MCF 10A (cell line): Measurements from ENCODE around the gene RBBP5. TPM values are rescaled to one million over a fixed set of nuclear protein-coding genes. Genes with fewer than 3 reads are reported as not detected.

ENCODE experiments used
- BruUV-seq: library from RNA; stranded (reverse); fragments of 400-500 nt; replicated peaks from 2 replicates; lab custom pipeline; 2021; lab: Mats Ljungman, UMichigan
- CTCF ChIA-PET: fragments of 300-600 bp; sonication (Branson Sonifier 250); formaldehyde crosslinking; extraction: SDS; loops from one replicate; lab custom pipeline; 2021; ENCODE audit warnings: antibody characterized with exemption, inconsistent platforms; lab: Yijun Ruan, JAX
- POLR2A ChIA-PET: fragments of 300-600, 350-650 bp; sonication (Branson Sonifier 250); formaldehyde crosslinking; extraction: SDS; loops from one replicate; lab custom pipeline; 2020; ENCODE audit warnings: antibody characterized with exemption, inconsistent platforms; lab: Yijun Ruan, JAX
- DNase-seq: peaks from one replicate; pipeline ENCODE4 v3.0.0-alpha.2; 2018; ENCODE audit not compliant: unreplicated experiment
- H3K27ac Mint-ChIP-seq: one replicate; pipeline ENCODE4 v1.8.0; 2022; ENCODE audit warnings: mild to moderate bottlenecking, low read depth, mixed read lengths; ENCODE audit not compliant: unreplicated experiment
- H3K27me3 Mint-ChIP-seq: one replicate; pipeline ENCODE4 v1.8.0; 2022; ENCODE audit warnings: mixed read lengths; ENCODE audit not compliant: insufficient read depth, unreplicated experiment
- H3K36me3 Mint-ChIP-seq: one replicate; pipeline ENCODE4 v1.8.0; 2022; ENCODE audit warnings: mild to moderate bottlenecking, moderate library complexity, mixed read lengths; ENCODE audit not compliant: insufficient read depth, unreplicated experiment
- H3K4me1 Mint-ChIP-seq: one replicate; pipeline ENCODE4 v1.8.0; 2022; ENCODE audit warnings: mixed read lengths; ENCODE audit not compliant: insufficient read depth, unreplicated experiment
- H3K4me3 Mint-ChIP-seq: one replicate; pipeline ENCODE4 v1.8.0; 2022; ENCODE audit warnings: mild to moderate bottlenecking, moderate library complexity, mixed read lengths; ENCODE audit not compliant: unreplicated experiment
- H3K9me3 Mint-ChIP-seq: one replicate; pipeline ENCODE4 v1.8.0; 2022; ENCODE audit warnings: mixed read lengths; ENCODE audit not compliant: unreplicated experiment
- intact Hi-C: fragments of 100-400 bp; cut with micrococcal nuclease; formaldehyde crosslinking; loops from 2 replicates; pipeline ENCODE4 v1.14.1; 2022
- total RNA-seq: library from RNA; stranded (reverse); gene quantifications from 2 replicates; pipeline ENCODE4 v1.2.3, GENCODE V29; 2022
- TF ChIP-seq, protein P1 (sequence below): fragments of 200-600 bp; IDR thresholded peaks from one replicate; pipeline ENCODE4 v1.8.0; 2022; ENCODE audit warnings: antibody characterized with exemption, mild to moderate bottlenecking; ENCODE audit not compliant: unreplicated experiment

Gene RBBP5
- total RNA-seq, 1 experiment from 2014 or later = 24.8 TPM

DNA sequence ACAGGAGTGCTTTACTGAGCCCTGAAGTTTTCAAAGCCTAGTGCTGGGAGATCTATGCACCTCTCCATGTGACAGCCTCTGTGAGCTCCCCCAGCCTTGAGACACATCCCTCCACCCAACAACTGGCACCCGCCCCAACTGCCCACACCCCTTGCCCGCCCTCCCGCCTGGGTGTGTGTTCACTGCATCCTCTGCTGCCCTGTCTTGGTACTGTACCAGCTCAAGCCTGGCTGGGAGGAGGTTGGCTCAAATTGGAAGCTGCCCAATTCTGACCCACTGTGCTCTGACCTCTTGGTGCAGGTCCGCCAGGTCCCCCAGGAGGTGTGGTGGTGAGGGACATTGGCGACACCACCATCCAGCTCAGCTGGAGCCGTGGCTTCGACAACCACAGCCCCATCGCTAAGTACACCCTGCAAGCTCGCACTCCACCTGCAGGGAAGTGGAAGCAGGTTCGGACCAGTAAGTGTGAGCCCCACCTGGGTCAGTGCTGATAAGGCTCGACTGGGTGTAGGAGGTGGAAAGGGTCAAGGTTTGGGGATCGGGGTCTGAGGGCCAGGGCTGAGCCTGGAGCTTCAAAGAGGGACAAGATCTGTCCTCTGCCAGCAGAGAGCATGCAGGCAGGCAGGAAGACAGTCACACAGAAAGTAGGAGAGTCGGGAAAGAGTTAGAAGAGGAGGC lies 55.5 kb downstream of the RBBP5 start:
- no TSS peak for BruUV-seq
- Mint-ChIP-seq H3K36me3 (no peaks in the 10 kb centered on the region), H3K27me3 (no peaks in the 10 kb centered on the region), H3K27ac (no peak overlapping the region), H3K4me3 (no peak overlapping the region), H3K4me1 (peaks cover 5% of the 10 kb centered on the region), H3K9me3 (no peaks in the 10 kb centered on the region)
- peak; percentile 49 for DNase-seq
- TF ChIP-seq, protein P1, sequence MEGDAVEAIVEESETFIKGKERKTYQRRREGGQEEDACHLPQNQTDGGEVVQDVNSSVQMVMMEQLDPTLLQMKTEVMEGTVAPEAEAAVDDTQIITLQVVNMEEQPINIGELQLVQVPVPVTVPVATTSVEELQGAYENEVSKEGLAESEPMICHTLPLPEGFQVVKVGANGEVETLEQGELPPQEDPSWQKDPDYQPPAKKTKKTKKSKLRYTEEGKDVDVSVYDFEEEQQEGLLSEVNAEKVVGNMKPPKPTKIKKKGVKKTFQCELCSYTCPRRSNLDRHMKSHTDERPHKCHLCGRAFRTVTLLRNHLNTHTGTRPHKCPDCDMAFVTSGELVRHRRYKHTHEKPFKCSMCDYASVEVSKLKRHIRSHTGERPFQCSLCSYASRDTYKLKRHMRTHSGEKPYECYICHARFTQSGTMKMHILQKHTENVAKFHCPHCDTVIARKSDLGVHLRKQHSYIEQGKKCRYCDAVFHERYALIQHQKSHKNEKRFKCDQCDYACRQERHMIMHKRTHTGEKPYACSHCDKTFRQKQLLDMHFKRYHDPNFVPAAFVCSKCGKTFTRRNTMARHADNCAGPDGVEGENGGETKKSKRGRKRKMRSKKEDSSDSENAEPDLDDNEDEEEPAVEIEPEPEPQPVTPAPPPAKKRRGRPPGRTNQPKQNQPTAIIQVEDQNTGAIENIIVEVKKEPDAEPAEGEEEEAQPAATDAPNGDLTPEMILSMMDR = peak; percentile 46
- intact Hi-C loops = no loop called here
- POLR2A ChIA-PET = interaction anchor here (0.6 to 1.0 kb wide), 2 partner anchors 13 to 154 kb away, joined by 3 read pairs; no protein-coding TSS in a partner anchor
- CTCF ChIA-PET = interaction anchor here (0.6 to 2.2 kb wide), 16 partner anchors 8 to 1463 kb away, joined by 3 to 11 read pairs (median 4); no protein-coding TSS in a partner anchor

DNA sequence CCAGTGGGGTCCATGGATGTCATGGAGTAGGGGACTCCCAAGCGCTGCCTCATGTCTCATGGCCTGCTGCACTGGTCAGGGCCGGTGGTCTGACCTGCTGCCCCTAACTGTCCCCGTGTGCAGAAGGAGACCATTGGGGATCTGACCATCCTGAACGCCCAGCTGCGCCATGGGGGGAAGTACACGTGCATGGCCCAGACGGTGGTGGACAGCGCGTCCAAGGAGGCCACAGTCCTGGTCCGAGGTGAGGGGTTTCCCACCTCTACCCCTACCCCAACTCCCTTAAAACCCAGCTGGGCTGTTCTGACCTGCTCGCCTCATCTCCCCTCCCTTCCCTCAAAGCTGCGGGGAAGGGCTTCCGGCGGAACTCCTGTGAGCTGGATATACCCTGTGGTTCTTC lies 56.1 kb downstream of the RBBP5 start:
- TF ChIP-seq, protein P1 = no peak
- Mint-ChIP-seq H3K27ac (no peak overlapping the region), H3K36me3 (no peaks in the 10 kb centered on the region), H3K4me3 (no peak overlapping the region), H3K27me3 (no peaks in the 10 kb centered on the region), H3K9me3 (no peaks in the 10 kb centered on the region), H3K4me1 (peaks cover 5% of the 10 kb centered on the region)
- intact Hi-C loops = no loop called here
- BruUV-seq = no TSS peak
- CTCF ChIA-PET = interaction anchor here (0.5 to 2.2 kb wide), 16 partner anchors 8 to 1462 kb away, joined by 3 to 11 read pairs (median 4); no protein-coding TSS in a partner anchor
- no peak for DNase-seq
- POLR2A ChIA-PET = interaction anchor here (0.6 to 1.0 kb wide), 2 partner anchors 14 to 153 kb away, joined by 3 read pairs; no protein-coding TSS in a partner anchor

DNA sequence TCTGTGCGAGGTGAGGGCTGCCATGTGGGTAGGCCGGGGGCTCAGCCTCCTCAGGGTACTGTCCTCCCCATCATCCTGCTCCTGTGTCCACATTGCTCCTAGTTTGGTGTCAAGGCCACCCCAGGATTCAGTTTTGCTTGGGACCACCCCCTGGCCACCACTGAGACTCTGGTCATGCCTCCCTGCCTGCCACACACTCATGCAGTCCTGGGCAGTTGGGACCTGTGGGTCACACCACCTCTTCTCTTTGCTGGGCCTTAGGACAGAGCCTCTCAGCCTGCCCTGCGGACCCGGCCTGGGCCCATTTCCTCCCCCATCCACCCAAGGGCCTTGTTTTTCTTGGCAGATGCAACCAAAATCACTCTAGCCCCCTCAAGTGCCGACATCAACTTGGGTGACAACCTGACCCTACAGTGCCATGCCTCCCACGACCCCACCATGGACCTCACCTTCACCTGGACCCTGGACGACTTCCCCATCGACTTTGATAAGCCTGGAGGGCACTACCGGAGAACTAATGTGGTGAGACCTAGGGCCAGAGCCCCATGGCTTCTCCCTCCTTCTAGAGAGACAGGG lies 56.9 kb downstream of the RBBP5 start:
- TF ChIP-seq, protein P1 = no peak
- Mint-ChIP-seq H3K4me3 (no peak overlapping the region), H3K36me3 (no peaks in the 10 kb centered on the region), H3K9me3 (no peaks in the 10 kb centered on the region), H3K27me3 (no peaks in the 10 kb centered on the region), H3K27ac (no peak overlapping the region), H3K4me1 (peaks cover 5% of the 10 kb centered on the region)
- DNase-seq = no peak
- POLR2A ChIA-PET = no interaction called here
- intact Hi-C loops = no loop called here
- CTCF ChIA-PET = interaction anchor here (0.6 to 6.1 kb wide), 7 partner anchors 11 to 198 kb away, joined by 3 to 182 read pairs (median 8); partner anchors contain the start of gene TMEM81
- BruUV-seq = no TSS peak

DNA sequence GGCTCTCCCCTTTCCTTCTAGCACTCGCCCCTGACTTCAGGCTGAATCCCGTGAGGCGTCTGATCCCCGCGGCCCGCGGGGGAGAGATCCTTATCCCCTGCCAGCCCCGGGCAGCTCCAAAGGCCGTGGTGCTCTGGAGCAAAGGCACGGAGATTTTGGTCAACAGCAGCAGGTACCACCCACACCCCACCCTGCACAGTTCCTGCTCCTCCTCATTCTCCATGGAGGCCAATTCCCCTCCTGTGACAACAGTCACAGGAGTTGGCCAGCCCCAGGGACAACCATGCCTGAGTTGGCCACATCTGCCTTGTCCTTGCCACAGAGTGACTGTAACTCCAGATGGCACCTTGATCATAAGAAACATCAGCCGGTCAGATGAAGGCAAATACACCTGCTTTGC lies 57.5 kb downstream of the RBBP5 start:
- BruUV-seq = no TSS peak

More for the DNA sequence above, 57.5 kb downstream of the RBBP5 start:
- TF ChIP-seq, protein P1 = no peak
- Mint-ChIP-seq H3K9me3 (no peaks in the 10 kb centered on the region), H3K4me1 (peaks cover 5% of the 10 kb centered on the region), H3K27ac (no peak overlapping the region), H3K4me3 (no peak overlapping the region), H3K27me3 (peaks cover under 1% of the 10 kb centered on the region), H3K36me3 (no peaks in the 10 kb centered on the region)
- intact Hi-C loops = no loop called here
- no peak for DNase-seq
- CTCF ChIA-PET = interaction anchor here (0.8 to 6.6 kb wide), 6 partner anchors 11 to 90 kb away, joined by 3 to 331 read pairs (median 146); partner anchors contain the start of gene TMEM81
- POLR2A ChIA-PET = interaction anchor here (2.9 kb wide), 1 partner anchor 57 kb away, joined by 15 read pairs; the partner anchor contains the start of gene RBBP5
